GM08714 (cell line): ENCODE results near the gene RAPGEF1.
"Not testable (repeated sequence)": the region's sequence is repeated elsewhere in the genome, so short reads cannot be mapped to it uniquely, and the experiment has no call there.

ENCODE experiments used
- H3K4me3 ChIP-seq: fragments of 200-500 bp; sonication (Bioruptor generic); 2 replicates; pipeline ENCODE4 v1.5.1; 2014; ENCODE audit warnings: mild to moderate bottlenecking, low read length, inconsistent platforms
- ZNF274 ChIP-seq: IDR thresholded peaks from 2 replicates; pipeline ENCODE4 v1.6.1; 2012; ENCODE audit warnings: mild to moderate bottlenecking, low read depth, low read length

The RAPGEF1 gene

DNA sequence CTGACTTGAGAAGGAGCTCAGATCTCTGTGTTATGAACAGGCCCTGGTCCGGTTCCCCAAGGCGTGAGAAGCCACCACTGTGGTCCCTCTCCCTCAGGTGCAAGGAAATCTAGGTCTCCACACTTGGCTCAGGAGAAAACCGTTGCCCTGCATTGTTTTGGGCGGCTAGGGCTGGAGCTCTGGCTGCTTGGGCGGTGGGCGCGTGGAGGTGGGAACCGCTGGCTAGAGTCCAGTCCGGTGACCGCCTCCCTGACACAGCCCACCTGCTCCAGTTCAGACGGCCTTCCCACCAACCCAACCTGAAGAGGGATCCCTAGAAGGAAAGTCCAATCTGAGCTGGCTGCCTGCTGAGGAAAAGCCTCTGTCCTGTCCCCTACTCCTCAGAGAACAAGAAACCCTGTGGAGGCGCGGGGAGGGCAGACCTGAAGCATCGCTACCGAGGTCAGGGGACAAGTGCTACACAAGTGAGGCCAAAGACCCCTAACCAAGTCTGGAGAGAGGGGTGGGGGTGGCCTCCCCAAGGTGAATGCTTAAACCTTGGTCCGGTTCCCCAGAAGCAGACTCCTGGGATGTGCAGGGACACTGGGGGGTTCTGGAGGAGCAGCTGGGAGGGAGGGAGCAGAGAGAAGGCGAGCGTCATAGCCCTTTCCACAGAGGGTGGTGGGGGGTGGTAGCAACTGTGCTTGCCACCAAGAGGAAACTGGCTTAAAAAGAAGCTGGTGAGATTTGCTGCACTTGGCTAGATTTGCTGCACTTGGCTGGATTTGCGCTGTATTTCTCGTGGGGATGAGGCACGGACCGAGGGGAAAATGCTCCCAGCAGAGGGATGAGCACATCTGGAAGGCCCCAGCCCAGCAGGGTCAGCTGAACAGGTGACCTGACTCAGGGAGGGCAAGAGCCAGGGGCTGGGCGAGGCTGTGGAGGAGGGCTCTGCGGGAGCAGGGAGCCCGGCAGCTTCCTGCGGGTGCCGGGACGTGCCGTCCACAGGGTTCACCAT lies 65.2 kb downstream of the RAPGEF1 start:
- H3K4me3 ChIP-seq = peak overlapping the region; percentile 66; the same call in 1 of the 2 replicates
- no peak for TF ChIP-seq ZNF274

DNA sequence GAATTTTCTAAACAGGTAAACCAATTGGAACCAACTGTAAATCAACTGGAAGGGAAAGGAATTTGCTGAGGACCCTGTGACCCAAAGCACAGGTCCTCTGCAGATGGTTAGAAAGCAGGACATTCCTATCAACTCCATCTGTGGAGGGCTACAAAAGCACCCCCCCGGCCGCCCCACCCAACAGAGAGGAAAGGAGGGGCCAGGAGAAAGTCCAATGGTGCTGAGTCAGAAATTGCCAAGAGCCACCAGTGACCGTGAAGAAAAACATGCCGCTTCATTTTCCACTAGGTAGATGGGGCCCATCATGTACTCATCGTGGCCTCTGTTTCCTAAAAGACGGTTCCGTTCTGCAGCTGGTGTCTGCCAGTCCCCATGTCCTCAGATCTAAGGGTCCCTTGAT lies 66.3 kb downstream of the RAPGEF1 start:
- H3K4me3 ChIP-seq = peak overlapping the region; percentile 14; the same call in 1 of the 2 replicates
- no peak for TF ChIP-seq ZNF274

DNA sequence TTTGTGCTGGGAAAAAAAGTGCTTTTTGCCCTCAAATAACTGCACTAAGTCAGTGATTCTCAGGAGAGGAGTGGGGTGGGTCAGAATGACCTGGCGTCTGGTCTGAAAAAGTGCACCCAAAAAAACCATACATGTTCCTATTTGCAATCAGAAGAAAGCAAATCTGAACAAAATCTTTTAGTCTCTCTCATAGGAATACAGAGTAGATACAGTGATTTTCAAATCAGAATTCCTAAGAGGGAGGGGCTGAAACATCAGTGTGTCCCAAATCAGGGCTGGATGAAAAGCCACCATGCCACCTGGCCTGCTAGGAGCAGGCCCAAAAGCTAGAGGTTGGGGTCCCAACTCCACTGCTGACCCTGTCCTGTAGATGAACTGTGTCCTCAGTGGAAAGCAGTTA lies 66.8 kb downstream of the RAPGEF1 start:
- H3K4me3 ChIP-seq = no peak overlapping the region
- TF ChIP-seq ZNF274 = no peak

DNA sequence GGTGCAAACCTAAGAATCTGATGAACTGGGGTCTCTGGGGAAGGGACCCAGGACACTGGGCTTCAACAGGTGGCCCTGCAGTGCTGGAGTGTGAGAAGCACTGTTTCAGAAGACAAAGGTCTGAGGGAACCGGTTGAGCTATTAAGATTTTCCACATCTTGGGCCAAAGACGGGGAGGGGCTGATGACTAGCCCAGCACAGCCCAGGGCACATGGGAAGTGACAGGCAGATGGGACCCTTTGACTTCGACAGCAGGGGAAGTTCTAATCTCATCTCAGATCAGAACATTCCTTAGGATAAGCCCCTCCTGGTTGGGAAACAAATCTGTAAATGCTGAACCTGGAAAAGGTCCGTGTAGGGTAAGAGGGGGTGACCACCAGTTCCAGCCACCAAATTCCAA lies 67.4 kb downstream of the RAPGEF1 start:
- TF ChIP-seq ZNF274 = no peak
- no peak overlapping the region for H3K4me3 ChIP-seq

DNA sequence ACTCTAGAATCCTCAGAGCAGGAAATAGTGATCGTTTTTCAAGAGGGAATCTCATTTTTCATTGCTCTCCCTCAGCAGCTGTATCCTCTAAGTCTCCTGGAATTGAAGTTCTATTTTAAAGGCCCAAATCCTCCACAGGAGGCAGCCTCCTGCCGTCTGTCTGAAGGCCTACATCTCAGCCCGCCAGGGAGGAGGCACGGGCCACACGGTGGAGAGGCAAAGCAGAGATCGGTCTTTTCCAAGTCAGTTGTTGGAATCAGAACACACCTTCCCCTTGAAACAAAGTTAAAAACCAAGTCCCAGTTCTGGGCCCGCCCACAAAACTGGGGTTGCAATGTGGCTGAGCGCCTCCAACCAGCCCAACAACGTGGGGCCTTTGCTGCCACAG lies 68.7 kb downstream of the RAPGEF1 start:
- TF ChIP-seq ZNF274 = no peak
- no peak overlapping the region for H3K4me3 ChIP-seq

DNA sequence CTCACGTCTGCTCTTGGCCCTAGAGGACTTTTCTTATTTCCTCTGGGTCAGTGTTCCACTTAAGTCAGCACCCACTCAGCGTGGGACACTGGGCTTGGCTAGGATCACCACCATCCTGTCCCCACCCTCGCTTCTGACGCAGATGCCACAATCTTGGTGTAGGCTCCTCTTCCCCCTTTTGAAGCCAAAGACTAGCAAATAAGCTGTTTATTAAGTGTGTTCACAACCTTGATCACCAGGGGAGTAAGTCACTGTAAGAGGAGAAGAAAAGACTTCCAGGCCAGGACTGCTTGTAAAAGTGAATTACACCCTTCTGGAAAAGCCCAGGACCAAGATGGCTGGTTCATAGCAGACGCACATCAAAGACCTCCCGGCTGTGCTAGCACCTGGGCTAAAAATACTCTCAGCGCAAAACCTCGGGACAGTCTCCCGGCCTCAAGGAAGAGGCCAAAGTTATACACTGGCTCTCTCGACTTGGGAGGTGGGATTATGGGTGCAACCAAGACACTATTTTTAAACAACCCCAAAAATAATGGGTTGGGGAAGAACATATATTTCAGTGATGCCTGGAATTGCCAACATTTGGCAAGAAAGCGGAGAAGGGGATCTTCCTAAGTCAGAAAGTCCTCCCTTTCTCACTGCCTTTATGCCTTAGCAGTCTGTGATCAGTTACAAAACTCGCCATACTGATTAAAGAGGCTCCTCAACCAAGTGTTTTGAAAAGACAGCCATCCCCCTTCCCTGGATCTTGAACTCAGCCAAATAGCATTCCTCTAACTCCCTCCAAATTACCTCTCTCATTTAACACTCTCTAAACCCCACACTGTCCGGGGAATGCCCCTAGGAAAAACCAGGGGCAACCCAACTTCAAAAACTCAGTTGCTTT lies 69.4 kb downstream of the RAPGEF1 start:
- no peak for TF ChIP-seq ZNF274
- H3K4me3 ChIP-seq = no peak overlapping the region

DNA sequence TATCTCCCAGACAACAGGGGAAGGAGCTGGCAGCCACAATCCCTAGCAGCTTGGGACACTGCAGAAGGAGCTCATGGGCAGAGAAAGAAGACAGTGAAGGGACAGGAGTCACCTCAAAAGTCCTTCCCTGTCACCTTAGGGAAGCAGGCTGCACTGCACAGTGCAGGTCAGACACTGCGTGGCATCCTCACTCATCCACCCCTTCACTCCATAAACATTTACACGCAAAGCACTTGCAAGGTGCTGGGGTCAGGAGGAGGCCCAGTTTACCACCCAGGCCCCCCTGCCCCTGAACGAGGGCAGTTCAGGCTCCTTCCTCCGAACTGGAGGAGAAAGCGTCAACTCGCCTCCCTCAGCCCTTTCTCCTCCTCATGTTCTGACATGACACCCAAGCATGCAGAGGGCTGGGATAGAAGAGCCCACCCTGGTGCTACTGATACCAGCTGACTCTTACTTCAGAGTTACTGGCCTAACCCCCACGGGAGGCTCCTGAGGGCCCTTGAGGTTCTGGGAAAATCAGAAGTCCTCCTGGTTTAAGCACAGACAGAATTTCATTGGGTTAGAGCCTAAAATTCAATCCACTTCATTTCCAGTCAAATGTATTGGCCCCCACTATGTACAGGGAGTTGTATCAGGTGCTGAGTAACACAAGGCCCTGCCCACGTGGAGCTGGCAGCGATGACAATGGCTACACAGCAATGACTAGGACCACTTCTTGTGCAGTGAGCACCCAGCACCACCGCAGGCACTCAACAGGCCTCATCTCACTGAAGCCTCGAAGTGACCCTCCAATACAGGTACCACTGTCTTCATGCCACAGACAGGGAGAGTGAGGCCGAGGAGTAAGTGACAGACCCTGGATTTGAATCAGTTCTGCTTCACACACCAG lies 70.4 kb downstream of the RAPGEF1 start:
- H3K4me3 ChIP-seq = no peak overlapping the region; the same call in 1 of the 2 replicates
- no peak for TF ChIP-seq ZNF274

DNA sequence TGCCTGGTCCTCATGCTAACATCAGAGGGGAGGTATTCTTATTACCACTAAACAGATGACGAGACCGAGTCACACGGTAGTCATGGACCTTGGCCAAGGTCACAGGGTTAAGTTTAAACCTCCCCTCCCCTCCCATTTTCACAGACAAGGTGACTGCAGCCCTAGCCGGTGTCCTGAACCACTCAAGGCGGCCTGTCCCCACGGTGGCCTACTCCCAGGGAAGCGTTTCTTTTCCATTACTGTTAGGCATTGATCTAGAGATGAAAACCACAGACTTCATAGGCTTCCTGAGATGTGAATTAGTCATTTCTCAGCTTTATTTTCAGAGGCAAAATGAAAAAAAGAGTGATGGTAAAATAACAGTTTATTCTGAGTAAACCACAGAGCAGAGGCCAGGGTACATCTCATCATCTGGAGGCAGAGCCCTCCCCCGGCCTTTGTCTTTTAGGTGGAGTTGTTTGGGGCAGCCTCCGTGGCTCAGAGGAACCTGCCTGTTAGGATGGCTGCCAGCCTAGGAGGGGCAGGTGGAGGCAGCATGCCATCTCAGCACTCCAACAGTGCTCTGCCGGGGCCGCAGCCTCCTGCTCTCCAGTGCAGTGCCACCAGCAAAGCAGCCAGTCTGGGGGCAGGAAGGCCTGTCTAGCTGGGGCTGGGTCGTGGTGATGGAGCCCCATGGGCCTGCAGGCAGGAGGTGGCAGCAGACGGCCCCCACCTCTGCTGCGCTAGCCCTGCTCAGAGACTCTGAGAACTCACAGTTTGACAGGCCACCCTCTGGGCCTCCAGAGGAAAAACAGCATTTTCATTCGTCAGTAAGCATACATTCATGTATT lies 71.2 kb downstream of the RAPGEF1 start:
- peak overlapping the region; percentile 2; the same call in 1 of the 2 replicates for H3K4me3 ChIP-seq
- TF ChIP-seq ZNF274 = no peak

DNA sequence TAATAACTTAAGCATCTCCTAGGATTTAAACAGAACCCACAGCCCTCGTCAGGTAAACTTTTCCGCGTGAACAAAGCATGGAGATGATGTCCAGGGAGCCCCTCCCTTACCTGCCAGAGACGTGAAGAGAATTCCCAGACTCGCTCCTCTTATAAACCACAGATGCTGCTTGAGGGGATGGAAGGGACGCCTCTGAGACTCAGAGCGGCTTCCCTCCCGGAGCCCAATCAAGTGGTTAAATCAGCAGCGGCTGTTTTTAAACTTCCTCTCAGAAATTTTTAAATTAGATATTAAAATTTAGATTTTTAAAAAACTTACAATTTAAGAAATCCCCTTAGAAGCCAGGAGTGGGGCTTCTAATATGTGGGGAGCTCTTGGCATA lies 71.8 kb downstream of the RAPGEF1 start:
- TF ChIP-seq ZNF274 = no peak
- H3K4me3 ChIP-seq = peak overlapping the region; percentile 34; the same call in 1 of the 2 replicates

DNA sequence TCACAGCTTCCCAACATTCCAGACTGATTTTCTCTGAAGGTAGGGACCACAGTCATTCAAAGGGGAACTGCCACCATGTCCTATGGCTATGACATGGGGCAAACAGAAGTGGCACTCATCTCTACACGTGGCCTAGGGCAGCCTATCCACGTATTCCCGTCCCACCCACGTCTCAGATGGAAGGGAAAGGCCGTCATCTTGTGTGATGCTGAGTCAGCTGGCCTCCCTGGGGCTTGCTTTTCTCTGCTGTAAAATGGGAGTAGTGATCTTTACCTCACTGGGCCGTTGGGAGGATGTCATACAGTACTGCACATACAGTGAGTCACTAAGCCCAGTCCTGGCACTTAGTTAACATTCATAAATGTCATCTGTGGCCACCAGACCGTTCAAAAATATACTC lies 72.3 kb downstream of the RAPGEF1 start:
- no peak overlapping the region; the same call in 1 of the 2 replicates for H3K4me3 ChIP-seq
- no peak for TF ChIP-seq ZNF274

DNA sequence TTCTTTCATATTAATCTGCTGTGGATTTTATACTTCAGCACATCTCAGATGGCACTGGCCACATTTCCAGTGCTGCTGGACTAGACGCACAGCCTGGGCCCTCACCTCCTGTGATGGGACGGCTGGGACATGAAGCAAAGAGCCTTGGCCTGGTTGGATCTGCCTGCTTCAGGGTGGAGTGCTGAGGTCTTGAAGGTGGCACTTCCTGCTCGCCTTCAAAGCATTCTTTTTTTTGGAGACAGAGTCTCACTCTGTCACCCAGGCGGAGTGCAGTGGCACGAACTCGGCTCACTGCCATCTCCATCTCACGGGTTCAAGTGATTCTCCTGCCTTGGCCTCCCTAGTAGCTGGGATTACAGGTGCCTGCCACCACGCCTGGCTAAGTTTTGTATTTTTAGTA lies 73.1 kb downstream of the RAPGEF1 start:
- no peak overlapping the region for H3K4me3 ChIP-seq
- TF ChIP-seq ZNF274 = no peak

DNA sequence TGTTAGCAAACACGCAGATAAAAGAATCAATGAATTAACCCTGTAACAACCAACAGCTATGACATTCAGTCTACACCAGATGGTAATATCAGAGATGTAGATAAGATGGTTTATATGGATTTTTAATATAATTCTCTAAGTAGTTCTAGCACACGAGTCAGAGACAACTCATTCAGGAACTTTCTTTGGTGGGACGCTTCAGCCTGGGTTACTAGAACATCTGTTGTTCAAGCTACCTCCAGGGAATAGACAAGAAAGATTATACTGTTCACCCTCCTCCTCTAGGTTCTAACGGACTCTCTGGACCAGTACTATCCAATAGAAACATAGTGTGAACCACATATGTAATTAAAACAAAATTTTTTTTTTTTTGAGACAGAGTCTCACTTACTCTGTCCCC lies 73.8 kb downstream of the RAPGEF1 start:
- TF ChIP-seq ZNF274 = no peak
- no peak overlapping the region for H3K4me3 ChIP-seq

DNA sequence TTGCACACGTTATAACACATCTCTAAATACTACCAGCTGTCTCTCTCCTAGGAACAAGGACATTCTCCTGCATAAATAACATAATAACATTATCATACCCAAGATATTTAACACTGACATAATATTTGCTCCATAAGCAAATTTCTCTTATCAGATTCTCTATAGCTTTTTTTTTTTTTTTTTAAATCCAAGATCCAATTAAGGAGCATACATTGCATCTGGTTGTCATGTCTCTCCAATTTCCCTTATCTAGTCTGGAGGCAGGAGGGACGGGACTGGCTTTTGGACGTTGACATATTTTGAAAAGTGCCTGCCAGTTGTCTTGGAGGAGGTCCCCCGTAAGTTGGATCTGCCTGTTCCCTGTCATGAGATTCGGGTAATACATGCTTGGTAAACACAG lies 76.6 kb downstream of the RAPGEF1 start:
- no peak overlapping the region for H3K4me3 ChIP-seq
- TF ChIP-seq ZNF274 = no peak

DNA sequence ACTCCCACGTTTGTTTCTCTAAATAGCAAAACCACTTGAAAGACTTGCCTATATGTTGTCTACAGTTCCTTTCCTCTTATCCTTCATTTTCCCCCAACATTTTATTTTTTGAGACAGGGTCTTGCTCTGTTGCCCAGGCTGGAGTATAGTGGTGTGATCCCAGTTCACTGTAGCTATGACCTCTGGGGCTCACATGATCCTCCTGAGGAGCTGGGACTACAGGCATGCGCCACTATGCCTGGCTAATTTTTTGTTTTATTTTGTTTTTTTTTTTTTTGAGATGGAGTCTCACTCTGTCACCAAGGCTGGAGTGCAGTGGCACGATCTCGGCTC lies 77.6 kb downstream of the RAPGEF1 start:
- H3K4me3 ChIP-seq = not testable (repeated sequence)
